Esophagus squamous epithelium (tissue), 5 donors: Measurements from ENCODE around the gene BLMH. TPM values are rescaled to one million over a fixed set of nuclear protein-coding genes. Genes with fewer than 3 reads are reported as not detected.

Experiments used
- DNase-seq: peaks from one replicate; lab custom pipeline; 2025; lab: John Stamatoyannopoulos, UW
- H3K27ac ChIP-seq, 4 donors: fragments of 200-600 bp; sonication (generic); one replicate each; pipeline ENCODE4 v1.5.1; 2016 to 2019; ENCODE audit warnings: mild to moderate bottlenecking in 1 of 4
- H3K27me3 ChIP-seq, 4 donors: fragments of 200-600 bp; sonication (generic); 1 replicate in 3 of 4; 2 replicates in 1 of 4; pipeline versions ENCODE4 v1.5.1 to v1.6.0; 2017 to 2021; ENCODE audit warnings: antibody characterized with exemption in 1 of 4
- H3K36me3 ChIP-seq, 3 donors: fragments of 200-600 bp; sonication (generic); one replicate each; pipeline ENCODE4 v1.5.1; 2016 to 2019
- H3K4me1 ChIP-seq, 3 donors: fragments of 200-600 bp; sonication (generic); one replicate each; pipeline ENCODE4 v1.5.1; 2017 to 2019
- H3K4me3 ChIP-seq, 4 donors: fragments of 200-600 bp; sonication (generic); 1 replicate in 3 of 4; 2 replicates in 1 of 4; pipeline ENCODE4 v1.5.1; 2016 to 2019; ENCODE audit warnings: mild to moderate bottlenecking in 2 of 4, moderate library complexity in 1 of 4
- H3K9me3 ChIP-seq, 3 donors: fragments of 200-600 bp; sonication (generic); one replicate each; pipeline ENCODE4 v1.5.1; 2016 to 2019
- POLR2A ChIP-seq, 4 donors: fragments of 450-650 bp; IDR thresholded peaks; one replicate each; pipeline ENCODE4 v1.6.1; 2017; ENCODE audit warnings: antibody characterized with exemption in 4 of 4, mild to moderate bottlenecking in 4 of 4, moderate library complexity in 3 of 4
- WGBS, 2 donors: methylation state at CpG; one replicate each; pipeline ENCODE4 v1.1.5; 2018; 5-methylcytosine and 5-hydroxymethylcytosine counted together
- intact Hi-C: fragments of 100-400 bp; cut with DNase I; formaldehyde crosslinking; loops from one replicate; pipeline ENCODE4 v1.15.0; 2022
- total RNA-seq, 4 donors: library from RNA; depleted of rRNA; stranded (reverse); fragments of >200 nt; gene quantifications; one replicate each; pipeline ENCODE4 v1.1.0, GENCODE V29; 2016
- TF ChIP-seq, protein P1 (sequence below), 6 experiments: fragments of 450-650 bp in 4 of 6; fragments of 200-600 bp in 2 of 6; sonication (generic) in 2 of 6; IDR thresholded peaks; one replicate each; pipeline ENCODE4 v1.5.1; 2016 to 2019; ENCODE audit warnings: antibody characterized with exemption in 6 of 6, mild to moderate bottlenecking in 4 of 6, moderate library complexity in 4 of 6
- donor health status: DM: yes; HTN: yes; CAD: no.

BLMH gene
- total RNA-seq, 4 donors from 2014 or later = 18.4 to 41.4 (median 28.4) TPM

- no peak overlapping the region for H3K27ac ChIP-seq
- DNase-seq = no peak
- no peak overlapping the region for H3K4me3 ChIP-seq
- H3K27me3 ChIP-seq = no peaks in the 10 kb centered on the region
- TF ChIP-seq, protein P1, sequence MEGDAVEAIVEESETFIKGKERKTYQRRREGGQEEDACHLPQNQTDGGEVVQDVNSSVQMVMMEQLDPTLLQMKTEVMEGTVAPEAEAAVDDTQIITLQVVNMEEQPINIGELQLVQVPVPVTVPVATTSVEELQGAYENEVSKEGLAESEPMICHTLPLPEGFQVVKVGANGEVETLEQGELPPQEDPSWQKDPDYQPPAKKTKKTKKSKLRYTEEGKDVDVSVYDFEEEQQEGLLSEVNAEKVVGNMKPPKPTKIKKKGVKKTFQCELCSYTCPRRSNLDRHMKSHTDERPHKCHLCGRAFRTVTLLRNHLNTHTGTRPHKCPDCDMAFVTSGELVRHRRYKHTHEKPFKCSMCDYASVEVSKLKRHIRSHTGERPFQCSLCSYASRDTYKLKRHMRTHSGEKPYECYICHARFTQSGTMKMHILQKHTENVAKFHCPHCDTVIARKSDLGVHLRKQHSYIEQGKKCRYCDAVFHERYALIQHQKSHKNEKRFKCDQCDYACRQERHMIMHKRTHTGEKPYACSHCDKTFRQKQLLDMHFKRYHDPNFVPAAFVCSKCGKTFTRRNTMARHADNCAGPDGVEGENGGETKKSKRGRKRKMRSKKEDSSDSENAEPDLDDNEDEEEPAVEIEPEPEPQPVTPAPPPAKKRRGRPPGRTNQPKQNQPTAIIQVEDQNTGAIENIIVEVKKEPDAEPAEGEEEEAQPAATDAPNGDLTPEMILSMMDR (IDR thresholded peaks at IDR 0.05) = no peak
- TF ChIP-seq POLR2A (IDR thresholded peaks at IDR 0.05) = no peak
- H3K4me1 ChIP-seq = no peaks in the 10 kb centered on the region
- intact Hi-C loops = no loop called here
- H3K9me3 ChIP-seq = no peaks in the 10 kb centered on the region
- no peaks in the 10 kb centered on the region for H3K36me3 ChIP-seq
Measured at GRCh38 chr17:30300818-30301217, 9.1 kb upstream of the BLMH start.

DNA sequence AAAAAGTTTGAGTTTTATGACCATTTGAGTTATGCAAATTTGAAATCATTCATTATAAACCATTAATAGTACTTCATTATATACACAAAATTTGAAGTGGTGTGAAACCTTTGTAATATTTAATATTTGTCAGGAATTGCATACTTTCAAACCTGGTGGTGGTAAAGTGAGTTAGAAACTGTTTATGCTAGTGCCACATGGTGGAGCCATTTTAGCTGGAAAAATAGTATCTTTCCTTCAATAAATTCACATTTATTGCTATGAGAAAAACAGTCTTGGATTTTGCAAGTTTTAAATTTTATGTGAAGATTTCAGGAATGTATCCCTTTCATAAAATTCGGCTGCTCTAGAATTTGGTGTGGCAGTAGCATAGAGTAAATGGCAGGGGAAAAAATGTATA is 7.3 kb upstream of the BLMH start:
- DNase-seq = no peak
- no peaks in the 10 kb centered on the region for H3K9me3 ChIP-seq
- H3K27ac ChIP-seq = no peak overlapping the region
- intact Hi-C loops = no loop called here
- no peaks in the 10 kb centered on the region for H3K27me3 ChIP-seq
- TF ChIP-seq POLR2A (IDR thresholded peaks at IDR 0.05) = no peak
- TF ChIP-seq, protein P1 (IDR thresholded peaks at IDR 0.05) = peak in 2 of 6 experiments; percentile 23 to 37
- 74 to 76% methylated on average over 1 of the region's 1 CpG for WGBS, 2 donors
- H3K36me3 ChIP-seq = no peaks in the 10 kb centered on the region
- H3K4me1 ChIP-seq = no peaks in the 10 kb centered on the region
- no peak overlapping the region for H3K4me3 ChIP-seq

- Histone ChIP-seq H3K4me1 (no peaks in the 10 kb centered on the region), H3K36me3 (no peaks in the 10 kb centered on the region), H3K27me3 (no peaks in the 10 kb centered on the region), H3K4me3 (no peak overlapping the region), H3K9me3 (no peaks in the 10 kb centered on the region), H3K27ac (no peak overlapping the region)
- DNase-seq = no peak
- intact Hi-C loops = no loop called here
- WGBS, 2 donors = 86% methylated on average over 1 of the region's 4 CpGs; no CpG with 5 or more reads in 1 of the 2 donors
- TF ChIP-seq, protein P1 (IDR thresholded peaks at IDR 0.05) = no peak
- no peak for TF ChIP-seq POLR2A (IDR thresholded peaks at IDR 0.05)
Measured at GRCh38 chr17:30297715-30298114, 6.0 kb upstream of the BLMH start.

DNA sequence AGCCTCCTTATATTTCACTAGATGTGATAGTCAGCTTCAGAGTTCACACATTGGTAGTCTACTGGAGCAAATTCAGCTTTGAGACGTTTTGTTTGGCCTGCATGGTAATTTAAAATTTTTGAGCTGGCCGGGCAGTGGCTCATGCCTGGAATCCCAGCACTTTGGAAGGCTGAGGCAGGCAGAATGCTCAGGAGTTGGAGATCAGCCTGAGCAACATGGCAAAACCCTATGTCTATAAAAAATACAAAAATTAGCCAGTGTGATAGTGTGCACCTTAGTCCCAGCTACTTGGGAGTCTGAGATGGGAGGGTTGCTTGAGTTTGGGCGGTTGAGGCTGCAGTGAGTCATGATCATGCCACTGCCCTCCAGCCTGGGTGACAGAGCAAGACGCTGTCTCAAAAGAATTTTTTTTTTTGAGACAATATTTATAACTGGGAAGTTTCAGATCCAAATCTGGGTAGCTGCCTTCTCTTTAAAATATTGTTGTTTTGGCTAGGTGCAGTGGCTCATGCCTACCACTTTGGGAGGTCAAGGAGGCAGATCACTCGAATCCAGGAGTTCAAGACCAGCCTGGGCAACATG is 4.8 kb upstream of the BLMH start:
- no peak for DNase-seq
- Histone ChIP-seq H3K36me3 (no peaks in the 10 kb centered on the region), H3K4me1 (peaks cover 0 to 6% (median 0%) of the 10 kb centered on the region in 3 donors), H3K4me3 (no peak overlapping the region), H3K27ac (no peak overlapping the region), H3K27me3 (no peaks in the 10 kb centered on the region), H3K9me3 (no peaks in the 10 kb centered on the region)
- WGBS, 2 donors = 43 to 47% methylated on average over 4 to 5 of the region's 5 CpGs
- intact Hi-C loops = no loop called here
- TF ChIP-seq, protein P1 (IDR thresholded peaks at IDR 0.05) = no peak
- no peak for TF ChIP-seq POLR2A (IDR thresholded peaks at IDR 0.05)

- Histone ChIP-seq H3K27me3 (no peaks in the 10 kb centered on the region), H3K27ac (peak overlapping the region; percentile 71 to 86 (median 80)), H3K4me3 (peak overlapping the region; percentile 80 to 99 (median 89)), H3K9me3 (no peaks in the 10 kb centered on the region), H3K36me3 (peaks cover 0 to 20% (median 0%) of the 10 kb centered on the region in 3 donors), H3K4me1 (peaks cover 6 to 18% (median 11%) of the 10 kb centered on the region in 3 donors)
- WGBS, 2 donors = 44 to 55% methylated on average over 9 to 12 of the region's 17 CpGs
- no peak for TF ChIP-seq POLR2A (IDR thresholded peaks at IDR 0.05)
- TF ChIP-seq, protein P1 (IDR thresholded peaks at IDR 0.05) = no peak
- no peak for DNase-seq
- intact Hi-C loops = no loop called here
Measured at GRCh38 chr17:30292286-30292858, 628 bp upstream of the BLMH start.
